Fibroblast of mammary gland (primary cell): ENCODE measurements around the gene KCNMA1.

Experiments used
- DNase-seq: peaks from one replicate; pipeline ENCODE4 v3.0.0-alpha.2; 2010; ENCODE audit warnings: low read depth
- H3K4me3 ChIP-seq: 2 replicates; pipeline ENCODE4 v1.5.1; 2011; ENCODE audit warnings: low read depth, mild to moderate bottlenecking, low read length, moderate library complexity; ENCODE audit not compliant: control insufficient read depth
- TF ChIP-seq, protein P1 (sequence below): conservative IDR thresholded peaks from 2 replicates; pipeline ENCODE4 v1.5.1; 2011; ENCODE audit warnings: low read depth, low read length, inconsistent platforms; ENCODE audit not compliant: control insufficient read depth, insufficient read depth

KCNMA1 gene

GRCh38 chr10:77052593-77052992 lies 585.0 kb downstream of the KCNMA1 start:
- no peak for DNase-seq
- no peak overlapping the region for H3K4me3 ChIP-seq
- TF ChIP-seq, protein P1, sequence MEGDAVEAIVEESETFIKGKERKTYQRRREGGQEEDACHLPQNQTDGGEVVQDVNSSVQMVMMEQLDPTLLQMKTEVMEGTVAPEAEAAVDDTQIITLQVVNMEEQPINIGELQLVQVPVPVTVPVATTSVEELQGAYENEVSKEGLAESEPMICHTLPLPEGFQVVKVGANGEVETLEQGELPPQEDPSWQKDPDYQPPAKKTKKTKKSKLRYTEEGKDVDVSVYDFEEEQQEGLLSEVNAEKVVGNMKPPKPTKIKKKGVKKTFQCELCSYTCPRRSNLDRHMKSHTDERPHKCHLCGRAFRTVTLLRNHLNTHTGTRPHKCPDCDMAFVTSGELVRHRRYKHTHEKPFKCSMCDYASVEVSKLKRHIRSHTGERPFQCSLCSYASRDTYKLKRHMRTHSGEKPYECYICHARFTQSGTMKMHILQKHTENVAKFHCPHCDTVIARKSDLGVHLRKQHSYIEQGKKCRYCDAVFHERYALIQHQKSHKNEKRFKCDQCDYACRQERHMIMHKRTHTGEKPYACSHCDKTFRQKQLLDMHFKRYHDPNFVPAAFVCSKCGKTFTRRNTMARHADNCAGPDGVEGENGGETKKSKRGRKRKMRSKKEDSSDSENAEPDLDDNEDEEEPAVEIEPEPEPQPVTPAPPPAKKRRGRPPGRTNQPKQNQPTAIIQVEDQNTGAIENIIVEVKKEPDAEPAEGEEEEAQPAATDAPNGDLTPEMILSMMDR = no peak

- TF ChIP-seq, protein P1 = no peak
- no peak overlapping the region for H3K4me3 ChIP-seq
- no peak for DNase-seq
Observed at GRCh38 chr10:77051837-77052236, 585.8 kb downstream of the KCNMA1 start.

DNA sequence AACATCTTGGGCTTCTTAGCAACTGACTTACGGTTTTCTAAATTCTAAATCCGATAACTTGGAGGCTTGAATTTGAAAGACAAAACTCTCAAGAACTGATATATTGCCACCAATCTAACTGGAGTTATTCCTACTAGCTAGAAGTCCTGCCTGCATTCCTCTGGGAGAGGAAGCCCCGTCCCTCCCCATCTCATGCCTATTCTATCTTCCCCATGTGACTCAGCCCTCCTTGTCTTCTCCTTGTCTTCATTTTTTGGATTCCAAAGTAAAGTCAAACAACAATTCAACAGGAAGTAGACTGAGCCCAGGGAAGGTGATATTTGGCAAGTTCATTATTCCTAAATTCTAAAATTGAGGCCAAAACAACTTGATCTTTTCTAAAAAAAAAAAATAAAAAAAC lies 587.7 kb downstream of the KCNMA1 start:
- TF ChIP-seq, protein P1 = no peak
- DNase-seq = no peak

DNA sequence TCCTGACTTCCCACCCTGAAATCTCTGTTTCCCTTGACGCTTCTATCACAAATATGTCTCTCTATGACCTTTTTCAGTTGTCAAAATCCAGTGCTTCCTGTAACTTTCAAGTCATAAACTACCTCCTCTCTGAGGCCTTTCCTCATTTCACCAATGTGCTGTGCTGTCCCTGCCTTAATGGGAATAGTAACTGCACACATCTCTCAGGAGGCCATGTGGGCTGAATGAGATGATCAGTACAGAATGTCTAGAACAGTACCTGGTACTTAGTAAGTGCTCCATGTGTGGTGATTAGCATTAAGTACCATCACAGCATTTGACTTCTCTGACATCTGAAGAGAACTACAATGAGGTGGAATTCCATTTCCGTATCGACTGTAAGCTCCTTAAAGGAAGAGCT lies 588.5 kb downstream of the KCNMA1 start:
- H3K4me3 ChIP-seq = no peak overlapping the region
- DNase-seq = no peak
- TF ChIP-seq, protein P1 = no peak

More for the DNA sequence above, 587.7 kb downstream of the KCNMA1 start:
- H3K4me3 ChIP-seq = no peak overlapping the region

DNA sequence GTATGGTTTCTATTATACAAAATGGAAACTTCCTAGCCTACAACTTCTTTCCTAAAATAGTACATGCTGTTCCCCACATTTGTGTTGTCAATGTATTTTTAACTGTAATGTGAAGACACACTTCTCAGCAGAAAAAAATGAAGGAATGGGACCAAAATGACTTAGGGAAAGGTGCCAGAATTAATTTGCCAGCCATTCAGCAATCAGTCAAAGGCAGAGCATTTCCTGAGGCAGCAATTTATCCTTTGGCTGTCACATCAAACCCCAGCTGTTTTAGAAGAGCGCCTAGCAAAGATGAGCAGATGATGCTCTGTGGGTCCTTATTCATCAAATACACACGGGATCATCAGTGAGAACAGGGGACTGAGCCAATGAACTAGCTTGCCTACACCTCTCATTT lies 592.5 kb downstream of the KCNMA1 start:
- DNase-seq = no peak
- H3K4me3 ChIP-seq = no peak overlapping the region
- TF ChIP-seq, protein P1 = no peak

DNA sequence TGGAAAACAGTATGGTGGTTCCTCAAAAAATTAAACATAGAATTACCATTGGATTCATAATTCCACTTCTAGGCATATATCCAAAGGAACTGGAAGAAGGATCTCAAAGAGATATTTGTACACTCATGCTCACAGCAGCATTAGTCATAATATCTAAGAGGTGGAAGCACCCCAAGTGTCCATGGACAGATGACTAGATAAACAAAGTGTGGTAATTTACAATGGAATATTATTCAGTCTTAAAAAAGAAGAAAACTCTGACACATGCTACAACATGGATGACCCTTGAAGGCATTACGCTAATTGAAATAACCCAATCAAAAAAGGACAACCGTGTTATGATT lies 594.2 kb downstream of the KCNMA1 start:
- peak; percentile 63 for DNase-seq
- TF ChIP-seq, protein P1 = no peak
- H3K4me3 ChIP-seq = no peak overlapping the region

DNA sequence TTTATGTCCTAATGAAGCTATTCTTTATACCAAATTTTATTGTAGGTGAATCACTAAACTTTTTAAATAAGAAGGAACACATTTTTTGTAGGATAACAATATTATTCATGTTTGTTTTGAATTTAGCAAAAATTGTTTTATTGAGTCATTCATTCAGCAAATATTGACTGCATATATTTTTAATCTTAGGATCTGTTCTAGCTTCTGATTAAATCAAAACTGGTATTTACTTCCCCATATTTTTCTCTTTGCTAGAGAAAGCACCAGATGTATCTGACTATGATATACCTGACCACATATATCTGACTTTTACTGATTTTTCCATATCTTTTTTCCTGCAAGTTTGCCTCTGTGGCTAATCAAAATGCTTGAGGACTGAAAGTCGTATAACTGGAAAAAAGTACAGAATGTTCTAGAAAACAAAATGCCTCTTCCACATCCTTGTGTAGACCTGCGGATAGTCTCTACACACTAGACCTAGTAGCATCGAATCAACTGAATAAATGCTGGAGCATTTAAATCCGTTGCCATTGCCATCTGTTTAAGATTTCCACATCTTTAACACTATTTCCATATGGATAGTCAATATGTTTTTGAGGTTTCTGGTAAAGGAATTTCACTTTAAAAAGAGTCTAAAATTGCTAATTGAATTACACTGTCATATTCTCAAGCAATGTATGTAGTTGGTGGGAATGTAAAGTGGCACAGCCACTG lies 594.7 kb downstream of the KCNMA1 start:
- H3K4me3 ChIP-seq = no peak overlapping the region
- TF ChIP-seq, protein P1 = no peak
- DNase-seq = no peak
